DOHH2 (cell line): ENCODE measurements around the gene USB1.

Experiments used
- H3F3A ChIP-seq: fragments of 200-600 bp; sonication (generic), shearing (Covaris generic); 2 replicates; pipeline ENCODE4 v1.6.0; 2016; ENCODE audit warnings: antibody characterized with exemption, mild to moderate bottlenecking; ENCODE audit not compliant: control insufficient read depth, insufficient read depth
- H3K27ac ChIP-seq: fragments of 200-600 bp; sonication (generic); 2 replicates; pipeline ENCODE4 v1.5.1; 2014; ENCODE audit warnings: low read depth, mild to moderate bottlenecking, low read length, moderate library complexity
- H3K27me3 ChIP-seq: fragments of 200-600 bp; sonication (generic); 2 replicates; pipeline ENCODE4 v1.6.1; 2014; ENCODE audit warnings: mild to moderate bottlenecking, low read length, mixed read lengths; ENCODE audit not compliant: control insufficient read depth
- H3K36me3 ChIP-seq: fragments of 200-600 bp; sonication (generic); 2 replicates; pipeline ENCODE4 v1.6.1; 2014; ENCODE audit warnings: mild to moderate bottlenecking, low read length, moderate library complexity, mixed read lengths; ENCODE audit not compliant: control insufficient read depth
- H3K4me1 ChIP-seq: fragments of 200-600 bp; sonication (generic); 2 replicates; pipeline ENCODE4 v1.6.1; 2014; ENCODE audit warnings: mild to moderate bottlenecking, low read length, mixed read lengths; ENCODE audit not compliant: control insufficient read depth
- H3K4me2 ChIP-seq: fragments of 200-600 bp; sonication (generic); 2 replicates; pipeline ENCODE4 v1.6.0; 2014; ENCODE audit warnings: mild to moderate bottlenecking, low read length, moderate library complexity
- H3K4me3 ChIP-seq: fragments of 200-600 bp; sonication (generic); 2 replicates; pipeline ENCODE4 v1.5.1; 2014; ENCODE audit warnings: mild to moderate bottlenecking, low read length, mixed read lengths
- H3K79me2 ChIP-seq: fragments of 200-600 bp; sonication (generic); 2 replicates; pipeline ENCODE4 v1.6.1; 2014; ENCODE audit warnings: mild to moderate bottlenecking, low read length, mixed read lengths; ENCODE audit not compliant: control insufficient read depth
- H3K9me2 ChIP-seq: fragments of 200-600 bp; sonication (generic); replicated peaks from 2 replicates; pipeline ENCODE4 v1.6.1; 2014; ENCODE audit warnings: mild to moderate bottlenecking, low read length, mixed read lengths; ENCODE audit not compliant: control insufficient read depth
- H3K9me3 ChIP-seq: fragments of 200-600 bp; sonication (generic); 2 replicates; pipeline ENCODE4 v1.6.1; 2014; ENCODE audit warnings: antibody characterized with exemption, low read length, mixed read lengths; ENCODE audit not compliant: control insufficient read depth, insufficient read depth
- H4K20me1 ChIP-seq: fragments of 200-600 bp; sonication (generic); 2 replicates; pipeline ENCODE4 v1.6.0; 2014; ENCODE audit warnings: low read depth, mild to moderate bottlenecking, antibody characterized with exemption, low read length, moderate library complexity; ENCODE audit not compliant: control insufficient read depth, insufficient read depth
- EZH2phosphoT487 ChIP-seq: fragments of 200-600 bp; sonication (generic); IDR thresholded peaks from 2 replicates; pipeline ENCODE4 v1.6.1; 2017; ENCODE audit warnings: borderline replicate concordance, mild to moderate bottlenecking, antibody characterized with exemption, low read length, moderate library complexity, mixed read lengths
- TF ChIP-seq, protein P1 (sequence below): fragments of 200-600 bp; sonication (generic); IDR thresholded peaks from one replicate; pipeline ENCODE4 v1.5.1; 2014; ENCODE audit warnings: antibody characterized with exemption, mild to moderate bottlenecking, low read depth, low read length; ENCODE audit not compliant: poor library complexity, severe bottlenecking

USB1 gene

DNA sequence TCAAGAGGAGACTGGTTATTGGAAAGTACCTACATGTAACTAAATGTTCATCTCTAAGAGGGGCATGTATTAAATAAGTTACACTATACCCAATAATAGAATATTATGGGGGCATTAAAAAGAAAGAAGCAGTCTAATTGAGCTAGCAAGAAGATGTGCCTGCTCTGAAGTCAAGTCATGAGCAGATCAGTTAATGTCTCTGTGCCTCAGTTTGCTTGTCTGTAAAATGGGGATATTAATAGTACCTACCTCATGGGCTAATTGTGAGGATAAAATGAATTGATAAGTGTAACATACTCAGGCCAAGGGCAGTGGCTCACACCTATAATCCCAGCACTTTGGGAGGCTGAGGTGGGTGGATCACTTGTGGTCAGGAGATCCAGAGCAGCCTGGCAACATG lies 33.3 kb upstream of the USB1 start:
- no peaks in the 10 kb centered on the region for H3F3A ChIP-seq
- no peaks in the 10 kb centered on the region for H3K4me1 ChIP-seq
- H3K9me2 ChIP-seq = no peaks in the 10 kb centered on the region
- H3K27ac ChIP-seq = no peak overlapping the region
- peaks cover 10% of the 10 kb centered on the region for H3K27me3 ChIP-seq
- H3K4me2 ChIP-seq = no peak overlapping the region
- H3K4me3 ChIP-seq = no peak overlapping the region
- TF ChIP-seq EZH2phosphoT487 = no peak
- TF ChIP-seq, protein P1, sequence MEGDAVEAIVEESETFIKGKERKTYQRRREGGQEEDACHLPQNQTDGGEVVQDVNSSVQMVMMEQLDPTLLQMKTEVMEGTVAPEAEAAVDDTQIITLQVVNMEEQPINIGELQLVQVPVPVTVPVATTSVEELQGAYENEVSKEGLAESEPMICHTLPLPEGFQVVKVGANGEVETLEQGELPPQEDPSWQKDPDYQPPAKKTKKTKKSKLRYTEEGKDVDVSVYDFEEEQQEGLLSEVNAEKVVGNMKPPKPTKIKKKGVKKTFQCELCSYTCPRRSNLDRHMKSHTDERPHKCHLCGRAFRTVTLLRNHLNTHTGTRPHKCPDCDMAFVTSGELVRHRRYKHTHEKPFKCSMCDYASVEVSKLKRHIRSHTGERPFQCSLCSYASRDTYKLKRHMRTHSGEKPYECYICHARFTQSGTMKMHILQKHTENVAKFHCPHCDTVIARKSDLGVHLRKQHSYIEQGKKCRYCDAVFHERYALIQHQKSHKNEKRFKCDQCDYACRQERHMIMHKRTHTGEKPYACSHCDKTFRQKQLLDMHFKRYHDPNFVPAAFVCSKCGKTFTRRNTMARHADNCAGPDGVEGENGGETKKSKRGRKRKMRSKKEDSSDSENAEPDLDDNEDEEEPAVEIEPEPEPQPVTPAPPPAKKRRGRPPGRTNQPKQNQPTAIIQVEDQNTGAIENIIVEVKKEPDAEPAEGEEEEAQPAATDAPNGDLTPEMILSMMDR = no peak
- H3K9me3 ChIP-seq = no peaks in the 10 kb centered on the region
- no peaks in the 10 kb centered on the region for H3K36me3 ChIP-seq
- H3K79me2 ChIP-seq = no peaks in the 10 kb centered on the region
- no peaks in the 10 kb centered on the region; the same call in 1 of the 2 replicates for H4K20me1 ChIP-seq

DNA sequence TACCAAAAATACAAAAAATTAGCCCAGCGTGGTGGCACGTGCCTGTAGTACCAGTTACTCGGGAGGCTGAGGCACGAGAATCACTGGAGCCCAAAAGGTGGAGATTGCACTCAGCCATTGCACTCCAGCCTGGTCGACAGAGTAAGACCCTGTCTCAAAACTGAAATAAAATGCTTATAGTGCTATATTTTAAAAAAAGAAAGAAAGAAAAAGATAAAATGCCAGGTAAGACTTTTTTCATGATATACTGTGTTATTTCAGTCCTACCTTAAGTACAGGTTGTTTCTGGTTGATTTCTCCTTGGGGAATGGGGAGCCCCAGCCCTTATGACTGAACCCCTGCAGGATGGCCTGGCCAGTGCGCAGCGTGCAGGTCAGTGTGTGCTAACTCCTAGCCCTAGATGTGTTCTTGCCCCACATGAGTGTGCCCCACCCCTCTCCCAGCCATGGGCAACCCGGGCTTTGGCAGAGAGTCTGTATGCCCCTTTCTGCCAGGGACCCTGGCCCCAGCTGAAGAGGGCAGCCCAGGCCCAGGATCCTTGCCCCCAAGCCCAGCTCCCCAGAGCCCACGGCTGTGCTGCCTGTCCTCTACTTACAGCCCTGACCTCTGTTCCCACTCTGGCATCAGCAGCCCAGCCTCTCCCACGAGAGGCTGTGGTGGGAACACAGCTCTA lies 31.6 kb upstream of the USB1 start:
- Histone ChIP-seq H3K9me3 (no peaks in the 10 kb centered on the region), H3K79me2 (no peaks in the 10 kb centered on the region), H3K4me1 (no peaks in the 10 kb centered on the region), H3F3A (no peaks in the 10 kb centered on the region), H4K20me1 (no peaks in the 10 kb centered on the region; the same call in 1 of the 2 replicates), H3K9me2 (no peaks in the 10 kb centered on the region), H3K36me3 (no peaks in the 10 kb centered on the region), H3K4me3 (no peak overlapping the region), H3K27ac (no peak overlapping the region), H3K27me3 (peaks cover 10% of the 10 kb centered on the region), H3K4me2 (no peak overlapping the region)
- no peak for TF ChIP-seq EZH2phosphoT487

DNA sequence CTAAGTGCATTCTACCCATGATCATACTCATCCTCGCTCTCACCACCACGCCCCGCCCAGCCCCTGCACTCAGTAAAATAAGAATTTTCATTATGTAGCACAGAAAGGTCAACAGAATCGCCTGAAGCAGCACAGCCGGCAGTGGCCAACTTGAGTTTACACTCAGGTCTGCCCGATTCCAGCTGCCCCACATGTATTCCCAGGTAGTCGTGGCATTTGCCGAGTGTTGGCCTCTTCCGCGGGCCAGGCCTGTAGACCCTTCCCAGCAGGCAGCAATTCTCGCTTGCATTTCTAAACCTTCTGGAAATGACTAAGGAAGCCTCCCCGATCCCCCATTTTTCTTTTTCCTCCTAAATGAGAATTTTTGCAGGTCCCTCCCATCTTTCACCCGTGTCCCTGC lies 30.9 kb upstream of the USB1 start:
- Histone ChIP-seq H3K4me1 (no peaks in the 10 kb centered on the region), H3K79me2 (no peaks in the 10 kb centered on the region), H4K20me1 (no peaks in the 10 kb centered on the region; the same call in 1 of the 2 replicates), H3F3A (no peaks in the 10 kb centered on the region), H3K36me3 (no peaks in the 10 kb centered on the region), H3K27me3 (peaks cover 10% of the 10 kb centered on the region), H3K27ac (no peak overlapping the region), H3K4me2 (no peak overlapping the region), H3K9me2 (no peaks in the 10 kb centered on the region), H3K4me3 (no peak overlapping the region), H3K9me3 (no peaks in the 10 kb centered on the region)
- TF ChIP-seq, protein P1 = no peak
- TF ChIP-seq EZH2phosphoT487 = no peak

DNA sequence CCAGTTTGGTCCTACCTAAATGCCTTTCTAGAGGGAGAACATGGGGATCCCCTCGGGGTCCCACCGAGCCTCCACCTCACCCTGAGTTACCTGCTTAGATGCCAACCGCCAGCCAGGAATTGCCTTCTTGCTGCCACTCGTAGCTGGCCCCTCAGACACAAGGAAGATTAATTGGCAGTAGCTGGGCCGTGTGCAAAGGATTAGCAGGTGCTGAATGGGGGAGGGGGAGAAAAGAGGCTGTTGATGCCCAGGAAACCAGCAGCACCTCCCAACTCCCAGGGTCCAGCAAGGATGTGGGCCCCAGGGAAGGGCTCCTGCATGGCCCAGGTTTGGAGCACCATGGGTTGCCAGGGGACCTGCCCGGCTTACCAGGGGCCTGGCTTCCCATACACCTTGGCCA lies 30.2 kb upstream of the USB1 start, which contains the start of gene CNGB1:
TSS of gene CNGB1 (minus strand) at position 159 of the 400 bp plus-strand sequence. CDS start 3,842 bp downstream, outside the sequence.
- H3K4me3 ChIP-seq = no peak within 1 kb of the TSS
- no peak within 1 kb of the TSS for H3K27ac ChIP-seq
- no peaks in the 10 kb centered on the region for H3K79me2 ChIP-seq
- H3K4me2 ChIP-seq = no peak within 1 kb of the TSS
- TF ChIP-seq, protein P1 = no peak
- TF ChIP-seq EZH2phosphoT487 = no peak
- no peaks in the 10 kb centered on the region for H3K36me3 ChIP-seq
- H3F3A ChIP-seq = no peaks in the 10 kb centered on the region
- peaks cover 10% of the 10 kb centered on the region for H3K27me3 ChIP-seq
- H3K4me1 ChIP-seq = no peaks in the 10 kb centered on the region
- no peaks in the 10 kb centered on the region for H3K9me2 ChIP-seq
- no peaks in the 10 kb centered on the region; the same call in 1 of the 2 replicates for H4K20me1 ChIP-seq
- H3K9me3 ChIP-seq = no peaks in the 10 kb centered on the region
